K562 (cell line): Measurements from ENCODE around the gene LMX1B. TPM values are rescaled to one million over a fixed set of nuclear protein-coding genes. Genes with fewer than 3 reads are reported as not detected.
A peak's percentile ranks its signal among the peaks of the same experiment; 100 is the strongest.

Source experiments
- ATAC-seq: fragments of 200-7000 bp; cut with Tn5 transposase; 3 replicates; pipeline ENCODE4 v1.9.1; 2020; ENCODE audit warnings: moderate library complexity
- BruUV-seq: library from RNA; stranded (reverse); fragments of 400-500 nt; replicated peaks from 2 replicates; lab custom pipeline; 2021; lab: Mats Ljungman, UMichigan
- CTCF ChIA-PET: fragments of 300-600 bp; formaldehyde crosslinking; extraction: SDS; loops from one replicate; lab custom pipeline; 2021; ENCODE audit warnings: low intra/inter-chr PET ratio; lab: Yijun Ruan, JAX
- POLR2A ChIA-PET: fragments of 300-600, 350-650 bp; sonication (Branson Sonifier 250); formaldehyde crosslinking; extraction: SDS; loops from one replicate; lab custom pipeline; 2021; ENCODE audit warnings: antibody characterized with exemption, inconsistent platforms; lab: Yijun Ruan, JAX
- DNase-seq, 4 experiments: peaks; one replicate each; pipeline versions ENCODE4 v3.0.0 to v3.0.0-alpha.2; 2011 to 2018; ENCODE audit warnings: low spot score in 3 of 4, mixed read lengths in 3 of 4; ENCODE audit errors: extremely low read depth in 1 of 4
- FAIRE-seq: peaks from 2 replicates; lab custom pipeline; 2011; peaks lifted over from hg19 to GRCh38; lab: Jason Lieb, UNC
- H2AFZ ChIP-seq: 2 replicates; pipeline ENCODE4 v1.6.0; 2011; ENCODE audit warnings: low read depth, low read length, control low read depth, inconsistent platforms
- H3K27ac ChIP-seq: fragments of 200-600 bp; 3 replicates; pipeline ENCODE4 v1.8.0; 2011; ENCODE audit warnings: low read depth, mild to moderate bottlenecking, control low read depth, inconsistent platforms, low read length, moderate library complexity, mixed read lengths; ENCODE audit errors: extremely low read depth
- H3K27me3 ChIP-seq, 2 experiments: fragments of 300-600 bp in 1 of 2; 2 replicates in 1 of 2; 3 replicates in 1 of 2; pipeline versions ENCODE4 v1.6.0 to v1.8.0; 2011; ENCODE audit warnings: inconsistent platforms in 2 of 2, low read length in 2 of 2, mild to moderate bottlenecking in 1 of 2, mixed read lengths in 1 of 2, moderate library complexity in 1 of 2; ENCODE audit not compliant: control insufficient read depth in 2 of 2, insufficient read depth in 2 of 2
- H3K36me3 ChIP-seq: fragments of 300-600 bp; 3 replicates; pipeline ENCODE4 v1.8.0; 2011; ENCODE audit warnings: mild to moderate bottlenecking, low read length, inconsistent platforms; ENCODE audit not compliant: control insufficient read depth, insufficient read depth
- H3K4me1 ChIP-seq, 2 experiments: fragments of 200-600 bp in 1 of 2; replicated peaks in 1 of 2; 2 replicates in 1 of 2; 3 replicates in 1 of 2; pipeline versions ENCODE4 v1.5.1 to v1.8.0; 2011; ENCODE audit warnings: inconsistent platforms in 2 of 2, low read length in 2 of 2, mild to moderate bottlenecking in 1 of 2, mixed read lengths in 1 of 2, moderate library complexity in 1 of 2; ENCODE audit not compliant: control insufficient read depth in 2 of 2, insufficient read depth in 2 of 2
- H3K4me2 ChIP-seq: 2 replicates; pipeline ENCODE4 v1.6.1; 2011; ENCODE audit warnings: low read length, control low read depth, inconsistent platforms, mixed read lengths; ENCODE audit not compliant: insufficient read depth
- H3K4me3 ChIP-seq: fragments of 200-600 bp; sonication (generic), shearing (Covaris generic); 2 replicates; pipeline ENCODE4 v1.5.1; 2016; ENCODE audit warnings: control low read depth, inconsistent platforms
- H3K79me2 ChIP-seq: fragments of 200-600 bp; 3 replicates; pipeline ENCODE4 v1.8.0; 2011; ENCODE audit warnings: low read length, inconsistent platforms; ENCODE audit not compliant: control insufficient read depth, insufficient read depth
- H3K9ac ChIP-seq, 2 experiments: 2 replicates each; pipeline versions ENCODE4 v1.6.0 to v1.6.1; 2011; ENCODE audit warnings: low read depth in 2 of 2, low read length in 2 of 2, control low read depth in 1 of 2, inconsistent platforms in 1 of 2, mild to moderate bottlenecking in 1 of 2, mixed read lengths in 1 of 2; ENCODE audit not compliant: insufficient read depth in 1 of 2
- H3K9me1 ChIP-seq: one replicate; pipeline ENCODE4 v1.6.0; 2011; ENCODE audit warnings: inconsistent platforms, mild to moderate bottlenecking, low read length, moderate library complexity; ENCODE audit not compliant: control insufficient read depth, insufficient read depth
- H3K9me3 ChIP-seq: replicated peaks from 2 replicates; pipeline ENCODE4 v1.5.1; 2011; ENCODE audit warnings: low read depth, low read length, inconsistent platforms; ENCODE audit not compliant: control insufficient read depth, insufficient read depth
- H4K20me1 ChIP-seq: replicated peaks from 2 replicates; pipeline ENCODE4 v1.6.1; 2011; ENCODE audit warnings: low read length, inconsistent platforms, mixed read lengths; ENCODE audit not compliant: control insufficient read depth, insufficient read depth
- BCOR ChIP-seq: fragments of 450-650 bp; IDR thresholded peaks from 2 replicates; pipeline ENCODE4 v1.6.1; 2016
- CAMTA2 ChIP-seq: fragments of 250-450 bp; sonication (Bioruptor Pico); conservative IDR thresholded peaks from 2 replicates; pipeline ENCODE4 v1.5.1; 2022
- CBFA2T2 ChIP-seq: fragments of 450-650 bp; conservative IDR thresholded peaks from 2 replicates; pipeline ENCODE4 v1.6.1; 2017; ENCODE audit warnings: mild to moderate bottlenecking
- CREBBP ChIP-seq: IDR thresholded peaks from one replicate; pipeline ENCODE4 v1.6.1; 2012; ENCODE audit warnings: low read depth, mild to moderate bottlenecking, control low read depth, inconsistent platforms, low read length
- CTBP1 ChIP-seq: fragments of 450-650 bp; IDR thresholded peaks from 2 replicates; pipeline ENCODE4 v1.6.1; 2016; ENCODE audit warnings: borderline replicate concordance
- PTRF ChIP-seq: fragments of 450-650 bp; IDR thresholded peaks from 2 replicates; pipeline ENCODE4 v1.6.1; 2016; ENCODE audit warnings: mild to moderate bottlenecking, missing genetic modification characterization, missing compliant biosample characterization
- RBM15 ChIP-seq: fragments of 200-400 bp; formaldehyde crosslinking; IDR thresholded peaks from 2 replicates; pipeline ENCODE4 v1.6.1; 2018; ENCODE audit warnings: mild to moderate bottlenecking, low read length, moderate library complexity; ENCODE audit not compliant: insufficient read depth
- SAFB2 ChIP-seq: fragments of 200-400 bp; formaldehyde crosslinking; IDR thresholded peaks from 2 replicates; pipeline ENCODE4 v1.6.1; 2018; ENCODE audit warnings: borderline replicate concordance, low read length, low read depth, moderate library complexity; ENCODE audit not compliant: severe bottlenecking
- TAF9B ChIP-seq: fragments of 450-650 bp; IDR thresholded peaks from 2 replicates; pipeline ENCODE4 v1.6.1; 2018; ENCODE audit warnings: mild to moderate bottlenecking; ENCODE audit not compliant: partially characterized antibody
- TCF7 ChIP-seq: sonication (generic); IDR thresholded peaks from 2 replicates; pipeline ENCODE4 v1.6.1; 2016; ENCODE audit warnings: antibody characterized with exemption, borderline replicate concordance
- ZNF12 ChIP-seq: sonication (generic); formaldehyde crosslinking; IDR thresholded peaks from 2 replicates; pipeline ENCODE4 v1.4.0; 2020; ENCODE audit warnings: mild to moderate bottlenecking, missing genetic modification reagents
- ZNF197 ChIP-seq: fragments of 200-800 bp; sonication (Bioruptor generic); IDR thresholded peaks from 2 replicates; pipeline ENCODE4 v1.6.1; 2016; ENCODE audit warnings: low read depth, missing genetic modification characterization, missing compliant biosample characterization
- ZNF239 ChIP-seq: fragments of 250-450 bp; sonication (Bioruptor Pico); IDR thresholded peaks from 2 replicates; pipeline ENCODE4 v1.4.0; 2020; ENCODE audit warnings: mild to moderate bottlenecking
- ZNF384 ChIP-seq: IDR thresholded peaks from 2 replicates; pipeline ENCODE4 v1.6.1; 2012; ENCODE audit warnings: low read depth, low read length, improper control_type of control experiment
- WGBS: fragments of 100-300 bp; shearing (Covaris generic); methylation state at CpG from one replicate; pipeline ENCODE4 v1.1.6; 2016; ENCODE audit warnings: low coverage, mixed read lengths; ENCODE audit not compliant: insufficient coverage; ENCODE audit errors: missing lambda C conversion rate; 5-methylcytosine and 5-hydroxymethylcytosine counted together
- in situ Hi-C: fragments of 300-500 bp; cut with MboI; formaldehyde crosslinking; loops from 4 replicates; pipeline ENCODE4 v1.15.0; 2018; ENCODE audit warnings: inconsistent platforms, mixed read lengths
- intact Hi-C: fragments of 100-400 bp; cut with micrococcal nuclease; formaldehyde crosslinking; loops from 2 replicates; pipeline ENCODE4 v1.14.2; 2022
- polyA plus RNA-seq, 8 experiments: library from polyadenylated mRNA; depleted of rRNA in 4 of 8; stranded (reverse) in 5 of 8; unstranded in 3 of 8; fragments of >200 nt; fragmentation: Nextera tagmentation in 2 of 8; fragmentation: Illumina TruSeq in 1 of 8; extraction: Ambion mirVana in 2 of 8; extraction: Trizol in 1 of 8; gene quantifications; 2 replicates each; pipeline versions ENCODE4 v1.2.1 to v1.2.3, GENCODE V29; 2011 to 2014; ENCODE audit warnings: inconsistent platforms in 1 of 8, missing spikeins in 1 of 8
- total RNA-seq, 7 experiments: library from RNA; depleted of rRNA in 6 of 7; stranded (reverse); fragments of >200 nt in 6 of 7; fragmentation: Illumina TruSeq in 2 of 7; extraction: Trizol in 2 of 7; gene quantifications; 2 replicates each; pipeline versions ENCODE4 v1.2.1 to v1.2.3, GENCODE V29; 2011 to 2021; ENCODE audit warnings: low replicate concordance in 1 of 7
- TF ChIP-seq, protein P1 (sequence below): sonication (generic); formaldehyde crosslinking; IDR thresholded peaks from 2 replicates; pipeline ENCODE4 v1.9.0; 2022; ENCODE audit warnings: mild to moderate bottlenecking, missing genetic modification reagents

The LMX1B gene
- total and polyA plus RNA-seq, 9 of the 15 experiments (the other 6 are each of a cell fraction or from before 2014, with no cell fraction given), result not detected

- 2% methylated on average over 22 of the region's 32 CpGs for WGBS
- H3K9me3 ChIP-seq, result no peaks in the 10 kb centered on the region; the same call in 1 of the 2 replicates
- peaks cover 18% of the 10 kb centered on the region for H4K20me1 ChIP-seq
- H3K27me3 ChIP-seq, result peaks cover 4 to 64% of the 10 kb centered on the region in 2 experiments; a peak in 4 of 5 replicates
- ATAC-seq (no peak), DNase-seq (no peak), FAIRE-seq (no peak)
- no peak for TF ChIP-seq CREBBP
- TF ChIP-seq, protein P1, sequence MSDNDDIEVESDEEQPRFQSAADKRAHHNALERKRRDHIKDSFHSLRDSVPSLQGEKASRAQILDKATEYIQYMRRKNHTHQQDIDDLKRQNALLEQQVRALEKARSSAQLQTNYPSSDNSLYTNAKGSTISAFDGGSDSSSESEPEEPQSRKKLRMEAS (CRISPR knock-in tag), result 0 out of 2 replicates have a peak, but pooled peaks have one; percentile 9
- H3K4me3 ChIP-seq, result no peak overlapping the region
- H3K79me2 ChIP-seq, result no peaks in the 10 kb centered on the region
- in situ Hi-C loops (loop anchor here (5.0 to 10.0 kb wide), 2 partner anchors 86 to 188 kb away; no protein-coding TSS in a partner anchor), intact Hi-C loops (loop anchor here (5.0 kb wide), 2 partner anchors 81 to 191 kb away; partner anchors contain the start of gene LMX1B)
- H3K4me2 ChIP-seq, result no peak overlapping the region
- POLR2A ChIA-PET, result no interaction called here
- no peak overlapping the region for H3K27ac ChIP-seq
- no peak overlapping the region for H2AFZ ChIP-seq
- BruUV-seq, result no TSS peak
- no peaks in the 10 kb centered on the region for H3K36me3 ChIP-seq
- no peaks in the 10 kb centered on the region for H3K9me1 ChIP-seq
- H3K4me1 ChIP-seq, result peaks cover 0 to 14% of the 10 kb centered on the region in 2 experiments; a peak in 2 of 5 replicates
- CTCF ChIA-PET, result no interaction called here
- H3K9ac ChIP-seq, result no peak overlapping the region
These were observed 79.2 kb downstream of the LMX1B start for GRCh38 chr9:126692759-126693427.

- WGBS, result 2% methylated on average over 9 of the region's 20 CpGs
- Histone ChIP-seq H3K4me3 (no peak overlapping the region), H3K4me1 (peaks cover 0 to 11% of the 10 kb centered on the region in 2 experiments; a peak in 2 of 5 replicates), H4K20me1 (peaks cover 23% of the 10 kb centered on the region), H3K36me3 (no peaks in the 10 kb centered on the region), H3K9me3 (no peaks in the 10 kb centered on the region; the same call in 1 of the 2 replicates), H3K9ac (no peak overlapping the region), H3K27ac (no peak overlapping the region), H3K27me3 (peaks cover 4 to 61% of the 10 kb centered on the region in 2 experiments; a peak in 3 of 5 replicates), H3K9me1 (no peaks in the 10 kb centered on the region), H2AFZ (no peak overlapping the region), H3K79me2 (no peaks in the 10 kb centered on the region), H3K4me2 (no peak overlapping the region)
- DNase-seq (no peak), FAIRE-seq (no peak), ATAC-seq (no peak)
- in situ Hi-C loops, result loop anchor here (5.0 to 10.0 kb wide), 2 partner anchors 86 to 189 kb away; no protein-coding TSS in a partner anchor
- CTCF ChIA-PET, result no interaction called here
- BruUV-seq, result no TSS peak
- POLR2A ChIA-PET, result no interaction called here
- intact Hi-C loops, result loop anchor here (5.0 kb wide), 2 partner anchors 81 to 191 kb away; partner anchors contain the start of gene LMX1B
- TF ChIP-seq TCF7, result no peak
- no peak for TF ChIP-seq RBM15
- TF ChIP-seq ZNF12 (CRISPR knock-in tag), result no peak
- TF ChIP-seq BCOR, result no peak
- no peak for TF ChIP-seq ZNF197 (CRISPR knock-in tag)
- no peak for TF ChIP-seq CTBP1
- TF ChIP-seq ZNF239 (CRISPR knock-in tag), result no peak
- TF ChIP-seq SAFB2, result no peak
- TF ChIP-seq ZNF384, result no peak
- TF ChIP-seq PTRF (tag), result no peak
- no peak for TF ChIP-seq TAF9B
- no peak for TF ChIP-seq CBFA2T2
- no peak for TF ChIP-seq CAMTA2 (CRISPR knock-in tag)
These were observed 79.8 kb downstream of the LMX1B start for GRCh38 chr9:126693428-126693944.
